TTC549 (cell line): Measurements from ENCODE around the gene ZNF81.
"Not testable (repeated sequence)": the region's sequence is repeated elsewhere in the genome, so short reads cannot be mapped to it uniquely, and the experiment has no call there.

Experiments
- FAIRE-seq: peaks from 2 replicates; lab custom pipeline; 2012; peaks lifted over from hg19 to GRCh38; lab: Jason Lieb, UNC

The ZNF81 gene

GRCh38 chrX:47844117-47844516 is 7.4 kb downstream of the ZNF81 start:
- no peak for FAIRE-seq

GRCh38 chrX:47846040-47846439 is 9.3 kb downstream of the ZNF81 start:
- no peak for FAIRE-seq

- FAIRE-seq = no peak
Observed at GRCh38 chrX:47849778-47850177, 13.1 kb downstream of the ZNF81 start.

DNA sequence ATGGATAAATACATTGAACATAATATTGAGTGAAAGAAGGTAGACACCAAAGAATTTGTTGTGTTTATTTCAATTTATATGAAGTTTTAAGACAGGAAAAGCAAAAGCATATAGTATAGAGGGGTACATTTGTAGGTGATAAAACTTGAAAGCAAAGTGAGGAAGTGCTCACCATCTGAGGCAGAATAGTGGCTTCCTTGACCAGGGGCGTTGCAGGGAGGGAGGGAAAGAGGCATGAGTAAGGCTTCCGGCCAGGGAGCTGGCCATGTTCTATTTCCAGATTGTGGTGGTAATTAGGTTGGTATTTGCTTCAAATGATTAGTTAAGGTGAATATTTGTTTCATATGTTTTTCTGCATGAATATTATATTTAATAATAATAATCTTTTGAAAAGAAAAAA is 13.7 kb downstream of the ZNF81 start:
- not testable (repeated sequence) for FAIRE-seq

- FAIRE-seq = no peak
Observed at GRCh38 chrX:47850901-47851300, 14.2 kb downstream of the ZNF81 start.

- no peak for FAIRE-seq
Observed at GRCh38 chrX:47854474-47854873, 17.8 kb downstream of the ZNF81 start.

GRCh38 chrX:47859686-47860085 is 23.0 kb downstream of the ZNF81 start:
- FAIRE-seq = no peak

DNA sequence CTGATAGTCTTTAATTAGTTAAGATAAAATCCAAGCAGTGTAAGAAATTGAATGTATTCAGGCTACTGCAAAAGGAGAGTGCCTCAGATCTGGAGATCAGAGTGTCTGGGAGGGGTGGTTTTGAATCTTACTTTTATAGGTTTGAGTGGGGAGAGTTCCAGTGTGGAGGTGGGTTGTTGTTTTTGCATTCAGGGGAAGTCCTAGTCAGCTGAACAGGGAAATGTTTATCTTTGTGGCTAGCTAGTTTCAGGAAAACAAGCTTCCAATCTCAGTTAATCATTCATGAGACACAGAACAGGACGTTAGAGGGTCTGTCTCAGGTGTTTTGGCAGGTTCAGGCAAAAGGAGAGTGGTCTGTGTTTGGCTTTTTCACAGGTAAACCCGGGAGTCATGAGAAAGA is 26.0 kb downstream of the ZNF81 start:
- FAIRE-seq = no peak

- no peak for FAIRE-seq
Observed at GRCh38 chrX:47863187-47863586, 26.5 kb downstream of the ZNF81 start.

DNA sequence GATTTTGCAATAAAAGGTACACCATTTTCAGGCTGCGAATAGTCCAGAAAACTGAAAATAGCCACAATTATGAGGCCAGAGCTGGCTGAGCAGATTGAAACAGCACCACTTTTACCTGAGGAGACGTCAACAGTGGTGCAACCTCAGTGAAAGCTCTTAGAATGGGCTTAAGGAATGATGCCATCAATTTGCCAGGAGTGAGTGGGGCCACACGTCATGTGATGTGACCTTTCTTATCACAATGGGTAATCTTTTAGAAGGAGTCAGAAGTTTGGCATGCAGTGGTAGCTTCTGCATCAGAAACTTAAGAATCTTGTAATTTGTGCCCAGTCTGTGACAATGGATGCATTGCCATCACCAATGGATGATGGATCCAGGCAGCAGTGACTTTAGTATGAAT is 27.6 kb downstream of the ZNF81 start:
- FAIRE-seq = no peak

DNA sequence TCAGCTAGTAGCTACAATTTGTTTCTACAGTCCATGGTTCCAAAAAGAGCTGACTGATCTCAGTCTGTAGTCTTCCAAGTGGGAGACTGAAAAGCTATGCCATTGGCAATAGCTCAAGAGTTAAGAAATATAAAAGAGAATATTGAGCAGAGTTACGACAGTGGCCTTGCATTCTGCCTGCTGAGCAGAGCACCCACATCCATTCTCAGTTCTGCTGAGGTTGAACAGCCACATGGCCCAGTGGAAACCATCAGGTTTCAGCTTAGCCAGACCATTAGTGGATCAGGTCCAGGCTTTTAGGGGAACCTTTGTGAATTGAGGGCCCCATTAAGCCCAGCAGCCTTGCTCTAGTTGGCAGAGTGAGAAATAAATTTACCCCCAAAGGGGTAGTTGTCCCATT is 28.1 kb downstream of the ZNF81 start:
- FAIRE-seq = no peak

GRCh38 chrX:47873123-47873522 is 36.4 kb downstream of the ZNF81 start:
- no peak for FAIRE-seq

GRCh38 chrX:47877327-47877726 is 40.6 kb downstream of the ZNF81 start:
- no peak for FAIRE-seq

DNA sequence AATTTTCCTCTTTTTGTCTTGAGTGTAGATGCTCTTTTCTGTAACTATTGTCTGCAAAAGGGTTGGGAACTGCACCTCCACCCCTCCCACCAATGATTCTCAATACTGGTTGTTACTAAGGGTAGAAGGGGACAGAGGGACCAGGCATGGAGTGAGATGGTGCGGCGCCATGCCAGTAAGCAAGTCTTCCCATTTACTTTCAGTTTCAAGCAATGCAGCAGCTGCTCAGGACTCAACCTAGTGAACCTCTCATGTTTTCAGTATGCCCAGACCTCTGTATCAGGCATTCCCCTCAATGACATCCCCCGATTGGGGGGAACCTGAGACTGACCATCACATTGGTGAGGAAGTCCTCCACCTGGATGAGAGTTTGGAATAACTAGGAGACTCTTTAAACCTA is 41.5 kb downstream of the ZNF81 start:
- FAIRE-seq = no peak

DNA sequence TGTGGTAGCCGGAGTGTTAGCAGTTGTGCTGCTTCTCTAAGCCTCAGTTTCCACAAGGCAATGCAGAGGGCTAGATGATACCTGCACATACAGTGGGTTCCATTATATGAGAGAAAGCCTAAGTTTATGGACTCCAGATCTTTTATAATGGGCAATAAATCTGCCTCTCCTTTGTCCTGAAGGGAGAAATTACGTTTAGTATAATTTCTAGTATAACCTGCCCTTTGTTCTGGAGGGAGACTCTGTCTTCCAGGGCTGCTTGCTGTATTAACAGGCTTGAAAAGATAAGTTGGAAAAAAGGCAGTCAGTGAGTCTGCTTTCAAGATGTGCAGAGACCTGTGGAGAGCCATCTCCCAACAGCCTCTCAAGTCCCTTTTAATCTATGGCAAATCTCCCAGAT is 42.8 kb downstream of the ZNF81 start:
- no peak for FAIRE-seq

DNA sequence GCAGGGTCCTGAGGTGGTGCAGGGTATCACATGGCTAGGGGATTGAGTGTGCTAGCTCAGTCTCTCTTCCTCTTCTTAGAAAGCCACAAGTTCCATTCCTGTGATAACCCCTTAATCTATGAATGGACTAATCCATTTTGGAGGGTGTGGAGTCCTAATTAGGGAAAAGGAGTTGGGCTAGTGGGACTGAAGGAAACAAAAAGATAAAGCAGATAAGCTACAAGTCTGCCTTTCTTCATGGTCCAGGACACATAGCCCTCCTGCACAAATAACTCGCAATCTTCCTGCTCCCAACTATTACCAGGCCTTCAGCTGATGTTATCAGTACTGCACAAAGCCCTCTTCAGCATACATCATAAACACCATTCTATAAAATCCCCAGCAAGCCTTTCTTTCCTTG is 44.2 kb downstream of the ZNF81 start:
- no peak for FAIRE-seq

DNA sequence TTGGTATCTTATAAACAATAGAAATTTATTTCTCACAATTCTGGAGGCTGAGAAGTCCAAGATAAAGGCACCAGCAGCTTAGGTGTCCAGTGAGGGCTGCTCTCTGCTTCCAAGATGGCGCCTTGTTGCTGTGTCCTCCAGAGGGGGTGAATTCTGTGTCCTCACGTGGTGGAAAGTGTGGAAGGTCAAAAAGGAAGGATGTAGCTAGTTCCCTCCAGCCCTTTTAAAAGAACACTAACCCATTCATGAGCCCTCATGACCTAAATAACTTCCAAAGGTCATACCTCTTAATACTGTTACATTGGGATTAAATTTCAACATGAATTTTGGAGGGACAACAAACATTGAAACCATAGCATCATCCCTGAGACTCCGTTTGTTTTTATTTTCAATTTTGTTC is 48.8 kb downstream of the ZNF81 start:
- no peak for FAIRE-seq

DNA sequence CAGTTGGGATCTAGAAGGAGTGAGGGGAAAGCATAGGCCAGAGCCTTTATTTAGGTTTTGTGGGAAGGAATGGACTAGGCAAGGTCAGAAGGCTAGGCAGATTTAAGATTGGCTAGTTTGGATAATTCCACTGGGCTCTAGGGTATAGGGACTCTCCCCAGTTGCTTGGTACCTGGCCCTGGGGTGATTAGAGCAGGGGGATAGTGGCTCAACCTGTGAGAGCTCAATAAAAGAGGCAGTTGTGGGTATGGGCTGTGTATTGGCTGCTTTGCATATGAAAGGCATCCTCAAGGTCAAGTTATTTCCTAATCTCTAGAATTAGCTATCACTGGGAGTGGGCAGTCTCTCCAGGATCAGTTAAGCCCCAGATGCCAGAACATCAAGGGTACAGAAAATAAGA is 61.3 kb downstream of the ZNF81 start:
- no peak for FAIRE-seq

GRCh38 chrX:47900833-47901232 is 64.1 kb downstream of the ZNF81 start:
- no peak for FAIRE-seq

DNA sequence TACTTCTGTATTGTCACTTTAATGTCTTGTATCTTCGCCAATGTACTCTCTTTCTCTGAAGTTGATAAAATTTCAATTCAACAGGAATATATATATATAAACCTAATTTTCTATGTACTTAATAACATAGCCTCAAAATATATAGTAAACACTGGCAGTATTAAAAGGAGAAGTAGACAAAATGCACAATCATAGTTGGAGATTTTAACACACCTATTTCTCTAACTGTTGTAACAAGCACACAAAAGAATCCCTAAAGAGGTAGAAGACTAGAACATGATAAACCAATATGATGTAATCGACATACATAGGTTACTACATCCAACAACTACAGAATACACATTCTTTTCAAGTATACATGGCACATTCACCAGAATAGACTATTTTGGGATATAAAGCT is 65.5 kb downstream of the ZNF81 start:
- FAIRE-seq = no peak

- FAIRE-seq = no peak
Observed at GRCh38 chrX:47915886-47916493, 79.3 kb downstream of the ZNF81 start.

DNA sequence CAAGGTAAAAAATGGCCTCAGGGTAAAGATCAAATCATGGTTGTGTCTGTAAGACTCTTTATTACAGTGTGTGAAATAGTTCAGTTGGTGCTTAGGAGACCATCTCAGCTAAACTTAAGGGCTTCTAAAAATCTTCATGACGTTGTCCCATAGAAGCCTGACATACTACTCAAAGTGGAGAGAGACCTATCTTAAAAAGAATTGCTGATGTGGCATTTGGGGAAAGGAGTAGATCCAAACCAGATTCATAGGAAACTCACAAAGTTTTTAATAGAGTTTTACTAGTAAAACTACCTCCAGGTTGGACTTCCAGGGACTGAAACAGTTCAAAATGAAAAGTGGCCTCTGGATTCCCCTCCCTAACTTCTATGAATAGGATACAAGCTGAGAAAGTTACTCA is 81.6 kb downstream of the ZNF81 start:
- no peak for FAIRE-seq

DNA sequence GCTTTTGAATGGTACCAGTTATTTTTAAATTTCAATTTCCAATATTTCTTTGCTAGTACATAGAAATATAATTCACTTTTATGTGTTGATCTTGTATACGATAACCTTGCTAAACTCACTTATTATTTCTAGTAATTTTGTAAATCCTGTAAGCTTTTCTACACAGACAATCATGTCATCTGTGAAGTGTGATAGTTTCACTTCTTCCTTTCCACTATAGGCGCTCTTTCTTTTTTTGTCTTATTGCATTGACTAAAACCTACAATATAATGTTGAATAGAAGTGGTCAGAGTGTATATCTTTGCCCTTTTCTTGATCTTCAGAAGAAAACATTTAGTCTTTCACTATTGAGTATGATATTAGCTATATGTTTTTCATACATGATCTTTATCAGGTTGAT is 90.5 kb downstream of the ZNF81 start:
- FAIRE-seq = no peak

GRCh38 chrX:47931970-47932369 is 95.3 kb downstream of the ZNF81 start:
- FAIRE-seq = not testable (repeated sequence)

- FAIRE-seq = no peak
Observed at GRCh38 chrX:47933946-47934345, 97.2 kb downstream of the ZNF81 start.
